ENCODE measurements around the gene ZNF195. TPM values are rescaled to one million over a fixed set of nuclear protein-coding genes. Genes with fewer than 3 reads are reported as not detected.
"Not testable (repeated sequence)": the region's sequence is repeated elsewhere in the genome, so short reads cannot be mapped to it uniquely, and the experiment has no call there.

ZNF195 gene
- total RNA-seq (10 to 100 TPM; 10.5 to 13.9 (median 12.6) TPM), polyA plus RNA-seq (6.9 TPM)
- long read RNA-seq, donor 1, transcript ZNF195-201 (5 exons, 2,021 nt): minor isoform, 5 of 30 reads
- long read RNA-seq, donor 1, transcript ZNF195-204 (4 exons, 2,970 nt): major isoform, 21 of 30 reads
- long read RNA-seq, donor 1, partial matches to known transcripts: 1 of 30 reads
- long read RNA-seq, donor 1, other reads (novel, unspliced or antisense): 3 of 30 reads
- long read RNA-seq, donor 2, partial matches to known transcripts: 0 of 7 reads
- long read RNA-seq, donor 2, other reads (novel, unspliced or antisense): 2 of 7 reads
- long read RNA-seq, donor 3, transcript ZNF195-204 (4 exons, 2,970 nt): major isoform, 58 of 90 reads
- long read RNA-seq, donor 3, transcript ZNF195-201 (5 exons, 2,021 nt): minor isoform, 8 of 90 reads
- long read RNA-seq, donor 3, partial matches to known transcripts: 3 of 90 reads
- long read RNA-seq, donor 3, other reads (novel, unspliced or antisense): 18 of 90 reads
- long read RNA-seq, donor 4, transcript ZNF195-204 (4 exons, 2,970 nt): major isoform, 13 of 17 reads
- long read RNA-seq, donor 4, partial matches to known transcripts: 0 of 17 reads
- long read RNA-seq, donor 4, other reads (novel, unspliced or antisense): 3 of 17 reads

DNA sequence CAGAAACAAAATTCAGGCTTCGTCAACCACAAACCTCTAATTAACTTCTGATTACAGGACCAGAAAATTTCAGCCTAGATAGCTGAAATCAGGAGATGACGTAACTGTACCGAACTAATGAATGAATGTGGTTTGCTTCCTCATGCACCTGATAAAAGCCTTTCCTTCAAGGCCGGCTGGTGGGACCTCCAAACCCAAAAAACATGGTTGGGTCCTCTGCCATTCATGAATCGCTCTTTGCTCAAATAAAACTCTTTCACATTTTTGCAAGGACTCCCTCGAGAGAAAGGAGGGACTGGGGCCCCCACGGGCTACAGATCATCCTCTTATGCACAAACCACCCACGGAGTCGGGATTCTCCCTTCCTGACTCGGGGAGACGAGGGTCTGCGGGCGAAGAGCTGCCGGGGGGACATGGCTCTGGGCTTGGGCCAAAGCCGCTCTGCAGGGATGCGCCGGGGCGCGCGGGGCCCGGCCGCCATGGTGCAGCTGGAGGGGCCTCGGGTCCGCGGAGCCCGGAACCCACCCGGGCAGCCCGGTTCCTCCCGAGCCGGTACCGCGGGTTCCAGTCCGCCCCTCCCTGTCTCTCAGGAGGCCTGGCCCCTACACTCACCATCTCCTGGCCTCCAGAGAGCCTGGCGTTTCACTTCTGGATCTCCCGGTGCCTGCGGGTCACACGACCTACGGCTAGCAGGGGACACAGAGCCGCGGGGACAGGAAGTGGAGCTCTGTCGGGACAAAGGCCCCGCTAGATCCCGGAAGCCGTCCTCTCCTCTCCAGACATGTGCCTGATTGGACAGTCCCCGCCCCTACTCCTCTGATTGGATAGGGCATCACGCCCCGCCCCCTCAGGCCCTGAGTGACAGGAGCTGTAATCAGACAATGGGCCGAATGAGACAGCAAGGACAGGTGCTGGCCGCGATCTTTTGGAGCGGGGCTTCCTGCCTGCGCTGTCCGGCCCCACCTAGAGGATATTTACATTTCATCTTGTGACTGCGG lies at the start of gene ZNF195:
ZNF195 (minus strand) TSS at position 721 of the 998 bp plus-strand sequence; CDS start at position 615, 106 bp downstream.
- under 1% methylated on average over 54 of the region's 54 CpGs for WGBS
- Histone ChIP-seq H3K9me3 (ENCODE audit: control insufficient read depth, low read length) (no peaks in the 10 kb centered on the region), H3K27me3 (ENCODE audit: control insufficient read depth, insufficient read depth) (no peaks in the 10 kb centered on the region), H3K4me1 (ENCODE audit: control insufficient read depth, insufficient read depth, low read length) (peaks cover 3% of the 10 kb centered on the region), H3K4me3 (ENCODE audit: low read length) (peak within 1 kb of the TSS; percentile 78), H3K27ac (ENCODE audit: low read length) (peak within 1 kb of the TSS; percentile 66)
- ATAC-seq (peak; percentile 100), DNase-seq (peak; percentile 98 to 100 (median 99))
- intact Hi-C loops (cut with DNase I): no loop called here

DNA sequence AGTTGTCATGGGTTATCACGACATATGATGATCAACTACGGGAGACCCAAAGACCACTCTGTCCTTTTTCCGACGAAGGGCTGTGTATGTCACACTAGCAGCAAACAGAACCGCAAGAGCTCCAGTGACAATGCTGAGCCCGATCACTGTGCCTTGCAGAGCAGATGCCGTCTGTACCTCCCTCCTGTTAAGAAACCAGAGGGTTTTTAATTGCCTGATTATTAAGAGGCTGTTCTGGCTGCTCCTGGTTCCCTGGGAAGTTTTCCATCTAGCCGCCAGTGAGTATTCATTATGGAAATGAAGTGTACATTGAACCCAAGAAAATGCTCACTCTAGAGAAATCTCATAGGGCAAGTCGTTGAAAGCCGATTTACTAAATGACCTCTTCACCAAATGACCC lies 49.1 kb upstream of the ZNF195 start:
- 63% methylated on average over 10 of the region's 10 CpGs for WGBS
- H3K4me3 ChIP-seq (ENCODE audit: low read length); DNase-seq; intact Hi-C loops (cut with DNase I); ATAC-seq; H3K9me3 ChIP-seq (ENCODE audit: control insufficient read depth, low read length); H3K27me3 ChIP-seq (ENCODE audit: control insufficient read depth, insufficient read depth); H3K4me1 ChIP-seq (ENCODE audit: control insufficient read depth, insufficient read depth, low read length); H3K27ac ChIP-seq (ENCODE audit: low read length): not testable (repeated sequence)

DNA sequence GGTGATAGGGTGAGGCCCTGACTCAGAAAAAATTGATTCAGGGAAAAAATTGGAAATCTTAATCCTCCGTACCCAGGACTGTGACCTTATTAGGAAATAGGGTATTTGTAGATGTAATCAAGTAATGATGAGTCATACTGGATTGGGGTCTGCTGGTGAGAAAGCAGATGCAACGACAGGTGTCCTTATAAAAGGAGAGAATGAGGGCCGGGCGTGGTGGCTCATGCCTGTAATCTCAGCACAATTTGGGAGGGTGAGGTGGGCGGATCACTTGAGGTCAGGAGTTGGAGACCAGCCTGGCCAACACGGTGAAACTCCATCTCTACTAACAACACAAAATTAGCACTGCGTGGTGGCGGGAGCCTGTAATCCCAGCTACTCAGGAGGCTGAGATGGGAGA lies 47.6 kb upstream of the ZNF195 start:
- intact Hi-C loops (cut with DNase I); ATAC-seq; H3K4me3 ChIP-seq (ENCODE audit: low read length); H3K27ac ChIP-seq (ENCODE audit: low read length); H3K4me1 ChIP-seq (ENCODE audit: control insufficient read depth, insufficient read depth, low read length); H3K9me3 ChIP-seq (ENCODE audit: control insufficient read depth, low read length); H3K27me3 ChIP-seq (ENCODE audit: control insufficient read depth, insufficient read depth); DNase-seq: not testable (repeated sequence)
- WGBS: 83% methylated on average over 8 of the region's 8 CpGs

DNA sequence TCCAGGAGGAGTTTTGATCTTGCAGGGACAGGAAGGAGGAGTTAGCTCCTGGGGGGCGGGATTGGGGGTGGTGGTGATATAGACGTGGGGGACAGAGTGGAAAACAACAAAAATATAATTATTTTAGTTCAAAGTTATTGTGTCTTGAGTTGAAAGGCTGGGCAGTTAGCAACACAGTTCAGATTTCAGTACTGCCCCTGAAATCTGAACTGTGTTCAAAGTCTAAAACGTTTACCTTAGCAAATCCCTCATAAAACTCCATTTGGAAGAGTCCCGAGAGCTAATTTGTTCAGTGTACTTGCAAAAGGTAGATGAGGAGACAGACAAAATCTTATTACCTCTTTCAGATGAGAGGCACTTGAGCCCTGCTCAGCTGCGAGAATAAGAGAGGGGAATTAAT lies 45.0 kb upstream of the ZNF195 start:
- H3K4me1 ChIP-seq (ENCODE audit: control insufficient read depth, insufficient read depth, low read length); H3K4me3 ChIP-seq (ENCODE audit: low read length); intact Hi-C loops (cut with DNase I); H3K9me3 ChIP-seq (ENCODE audit: control insufficient read depth, low read length); H3K27ac ChIP-seq (ENCODE audit: low read length); DNase-seq; ATAC-seq; H3K27me3 ChIP-seq (ENCODE audit: control insufficient read depth, insufficient read depth): not testable (repeated sequence)
- WGBS: 41% methylated on average over 5 of the region's 5 CpGs

DNA sequence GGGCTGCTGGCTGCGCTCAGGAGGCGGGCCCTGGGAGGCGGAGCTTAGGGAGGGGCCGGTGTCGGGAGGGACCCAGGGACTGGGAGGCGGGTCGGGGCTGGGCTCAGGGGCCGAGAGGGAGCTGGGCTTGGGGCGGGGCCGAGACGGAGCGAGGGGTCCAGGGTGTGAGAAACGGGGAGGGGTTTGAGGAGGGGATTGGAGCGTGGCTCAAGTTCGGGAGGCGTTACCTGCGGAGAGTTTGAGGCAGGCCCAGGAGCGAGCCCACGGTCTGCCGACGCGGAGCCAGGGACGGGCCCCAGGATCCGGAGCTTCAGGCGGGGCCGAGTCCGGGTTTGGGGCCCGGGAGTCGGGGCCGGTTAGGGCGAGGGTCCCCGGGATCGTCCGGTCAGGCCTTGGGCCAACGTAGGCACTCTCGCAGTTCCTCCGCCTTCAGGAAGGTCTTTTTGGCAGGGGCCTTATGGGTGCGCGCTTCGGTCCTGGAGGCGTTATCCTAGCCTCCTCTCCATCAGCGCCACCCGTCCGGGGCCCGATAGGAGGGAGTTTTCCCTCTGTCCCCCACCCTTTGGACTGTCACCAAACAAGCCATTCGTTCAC lies 44.3 kb upstream of the ZNF195 start:
- intact Hi-C loops (cut with DNase I); H3K4me1 ChIP-seq (ENCODE audit: control insufficient read depth, insufficient read depth, low read length): not testable (repeated sequence)

DNA sequence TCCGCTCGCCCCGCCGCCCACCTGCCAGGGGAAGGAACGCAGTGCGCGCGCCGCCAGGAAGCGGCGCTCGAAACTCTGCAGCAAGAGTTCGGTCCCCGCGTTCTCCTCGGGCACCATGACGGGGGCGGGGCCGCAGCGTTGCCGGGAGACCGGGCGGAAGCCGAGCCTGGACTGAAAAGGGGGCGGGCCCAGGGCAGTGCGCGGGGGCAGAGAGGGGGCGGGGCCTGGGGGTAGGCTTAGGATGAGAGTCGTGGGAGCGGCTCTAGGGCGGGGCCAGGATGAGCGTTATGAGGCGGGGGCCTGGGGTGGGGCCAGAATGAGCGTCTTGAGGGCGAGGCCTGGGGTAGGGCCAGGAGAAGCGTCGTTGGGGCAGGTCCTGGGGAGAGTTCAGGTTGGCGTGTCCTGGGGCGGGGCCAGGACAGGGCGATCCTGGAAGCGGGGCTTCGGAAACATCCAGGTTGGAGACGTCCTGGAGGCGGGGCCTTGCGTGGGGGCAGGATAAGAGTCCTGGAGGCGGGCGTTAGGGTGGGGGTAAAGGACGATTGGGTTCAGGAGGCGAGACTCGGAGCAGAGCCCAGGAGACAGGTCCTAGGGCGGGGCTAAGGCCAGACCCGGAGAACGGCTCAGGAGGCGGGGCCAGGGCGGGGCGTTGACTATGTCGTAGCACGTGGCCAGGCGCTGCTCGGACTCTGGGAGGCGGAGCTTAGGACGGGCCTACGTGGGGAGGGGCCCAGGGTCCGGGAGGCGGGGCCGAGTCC lies 43.6 kb upstream of the ZNF195 start:
- peak; percentile 100 for DNase-seq
- peak overlapping the region; percentile 54 for H3K4me3 ChIP-seq (ENCODE audit: low read length)
- H3K4me1 ChIP-seq (ENCODE audit: control insufficient read depth, insufficient read depth, low read length); H3K9me3 ChIP-seq (ENCODE audit: control insufficient read depth, low read length); intact Hi-C loops (cut with DNase I); H3K27me3 ChIP-seq (ENCODE audit: control insufficient read depth, insufficient read depth): not testable (repeated sequence)
- peak overlapping the region; percentile 71 for H3K27ac ChIP-seq (ENCODE audit: low read length)
- under 1% methylated on average over 66 of the region's 66 CpGs for WGBS
- peak; percentile 100 for ATAC-seq

More for the DNA sequence above, 44.3 kb upstream of the ZNF195 start:
- H3K27ac ChIP-seq (ENCODE audit: low read length); DNase-seq; H3K27me3 ChIP-seq (ENCODE audit: control insufficient read depth, insufficient read depth); ATAC-seq; H3K9me3 ChIP-seq (ENCODE audit: control insufficient read depth, low read length): not testable (repeated sequence)
- H3K4me3 ChIP-seq (ENCODE audit: low read length): peak overlapping the region; percentile 63
- WGBS: under 1% methylated on average over 46 of the region's 46 CpGs

DNA sequence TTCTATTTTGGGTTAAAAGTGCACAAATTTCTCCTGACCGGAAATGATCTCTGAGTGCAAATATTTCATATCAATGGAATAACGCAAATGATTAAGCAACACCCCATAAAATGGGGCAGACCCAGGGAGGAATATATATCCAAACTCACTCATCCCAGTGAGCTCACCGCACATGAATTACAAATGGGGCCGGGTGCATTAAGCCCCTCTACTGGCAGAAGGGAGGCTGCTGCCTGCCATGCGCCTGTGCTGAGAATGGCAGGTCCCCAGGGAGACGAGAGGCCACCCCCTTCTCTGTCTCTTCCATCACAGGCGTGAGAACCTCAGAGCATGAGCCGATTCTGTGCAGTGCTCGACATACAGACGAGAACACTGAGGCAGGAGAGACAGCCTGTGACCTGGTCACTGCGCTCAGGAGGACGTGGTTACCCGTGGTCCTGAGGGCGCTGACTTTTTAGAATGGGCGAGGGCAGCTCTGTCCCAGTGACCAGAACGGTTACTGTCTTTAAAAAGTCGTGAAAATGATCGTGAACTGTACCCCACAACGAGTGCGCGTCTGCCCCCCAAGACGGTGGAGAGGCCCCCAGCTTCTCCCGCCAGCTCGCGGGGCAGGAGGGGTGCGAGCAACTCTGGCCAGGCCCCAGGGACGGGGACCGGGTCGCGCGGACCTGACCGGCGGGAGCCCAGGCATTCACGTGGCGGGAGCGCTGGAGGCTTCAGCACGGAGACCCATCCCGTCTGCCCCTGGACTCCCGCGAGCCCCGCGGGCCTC lies 42.8 kb upstream of the ZNF195 start:
- H3K27me3 ChIP-seq (ENCODE audit: control insufficient read depth, insufficient read depth); H3K4me1 ChIP-seq (ENCODE audit: control insufficient read depth, insufficient read depth, low read length); DNase-seq; H3K9me3 ChIP-seq (ENCODE audit: control insufficient read depth, low read length); ATAC-seq; intact Hi-C loops (cut with DNase I): not testable (repeated sequence)
- peak overlapping the region; percentile 42 for H3K27ac ChIP-seq (ENCODE audit: low read length)
- WGBS: 4% methylated on average over 41 of the region's 42 CpGs
- peak overlapping the region; percentile 54 for H3K4me3 ChIP-seq (ENCODE audit: low read length)

DNA sequence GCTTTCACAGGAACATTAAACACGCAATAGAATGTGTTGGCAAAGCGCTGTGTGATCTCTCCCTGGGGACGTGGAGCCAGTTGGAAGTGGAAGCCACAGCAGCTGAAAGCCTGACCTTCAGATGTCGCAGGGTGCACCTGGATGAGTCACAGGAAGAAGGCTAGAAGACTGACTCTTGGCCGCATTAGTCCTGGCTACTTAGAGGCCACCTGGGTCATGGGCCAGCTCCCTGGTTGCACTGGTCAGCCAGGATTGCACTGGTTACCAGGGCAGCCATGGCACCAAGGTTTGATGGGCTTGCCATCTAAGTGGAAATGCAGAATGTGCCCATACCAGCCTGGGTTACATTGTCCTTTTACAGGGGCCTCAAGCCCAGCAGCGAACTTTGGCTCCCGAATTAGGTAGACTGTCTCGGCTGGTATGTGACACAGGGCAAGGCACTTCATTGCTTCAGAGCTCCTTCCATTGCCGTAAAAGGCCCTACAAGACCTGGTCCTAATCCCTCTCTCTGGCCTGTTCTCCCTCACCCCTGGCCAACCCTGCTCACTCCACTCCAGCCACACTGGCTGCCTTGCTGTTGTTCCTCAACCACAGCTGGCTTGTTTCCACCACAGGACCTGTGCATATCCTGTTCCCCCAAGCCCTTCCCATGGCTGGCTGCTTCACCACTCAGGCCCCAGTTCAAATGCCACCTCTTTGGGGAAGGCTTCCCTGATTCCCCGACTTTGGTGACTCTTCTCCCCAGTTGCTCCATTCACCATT lies 41.5 kb upstream of the ZNF195 start:
- H3K9me3 ChIP-seq (ENCODE audit: control insufficient read depth, low read length); ATAC-seq; intact Hi-C loops (cut with DNase I); H3K4me3 ChIP-seq (ENCODE audit: low read length); H3K4me1 ChIP-seq (ENCODE audit: control insufficient read depth, insufficient read depth, low read length); H3K27ac ChIP-seq (ENCODE audit: low read length); H3K27me3 ChIP-seq (ENCODE audit: control insufficient read depth, insufficient read depth): not testable (repeated sequence)
- 65% methylated on average over 9 of the region's 10 CpGs for WGBS
- DNase-seq: peak in 1 of 3 donors; percentile 60

DNA sequence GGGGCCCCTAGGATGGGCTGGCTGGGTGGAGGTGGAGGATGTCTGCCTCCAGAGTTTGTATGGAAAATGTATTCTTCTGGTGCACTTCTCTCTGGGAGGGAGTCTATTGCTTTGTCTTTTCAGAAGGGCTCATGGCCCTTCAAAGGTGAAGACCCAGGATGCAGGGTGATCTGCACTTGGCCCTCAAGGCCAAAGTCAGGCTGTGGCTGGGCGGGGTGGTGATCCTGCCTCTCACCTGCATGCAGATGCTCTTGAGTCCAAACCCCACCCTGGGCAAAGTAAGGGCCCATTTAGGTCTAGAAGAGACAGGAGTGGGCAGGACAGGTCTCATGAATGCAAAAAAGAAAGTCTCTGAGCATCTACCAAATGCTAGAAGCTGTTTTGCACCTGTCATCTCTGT lies 40.5 kb upstream of the ZNF195 start:
- 86% methylated on average over 1 of the region's 1 CpG for WGBS
- H3K27me3 ChIP-seq (ENCODE audit: control insufficient read depth, insufficient read depth); H3K9me3 ChIP-seq (ENCODE audit: control insufficient read depth, low read length); ATAC-seq; H3K4me1 ChIP-seq (ENCODE audit: control insufficient read depth, insufficient read depth, low read length); H3K27ac ChIP-seq (ENCODE audit: low read length); DNase-seq; H3K4me3 ChIP-seq (ENCODE audit: low read length); intact Hi-C loops (cut with DNase I): not testable (repeated sequence)

All from right cardiac atrium (tissue), 5 donors.